Activated CD4-positive, alpha-beta T cell treated with anti-CD3 and anti-CD28 coated beads for 4 hours (primary cell): ENCODE measurements around the gene SH3GLB1.
"Not testable (repeated sequence)": the region's sequence is repeated elsewhere in the genome, so short reads cannot be mapped to it uniquely, and the experiment has no call there.

Source experiments
- DNase-seq, 2 donors: peaks; one replicate each; pipeline ENCODE4 v3.0.0-alpha.2; 2020

Gene SH3GLB1

DNA sequence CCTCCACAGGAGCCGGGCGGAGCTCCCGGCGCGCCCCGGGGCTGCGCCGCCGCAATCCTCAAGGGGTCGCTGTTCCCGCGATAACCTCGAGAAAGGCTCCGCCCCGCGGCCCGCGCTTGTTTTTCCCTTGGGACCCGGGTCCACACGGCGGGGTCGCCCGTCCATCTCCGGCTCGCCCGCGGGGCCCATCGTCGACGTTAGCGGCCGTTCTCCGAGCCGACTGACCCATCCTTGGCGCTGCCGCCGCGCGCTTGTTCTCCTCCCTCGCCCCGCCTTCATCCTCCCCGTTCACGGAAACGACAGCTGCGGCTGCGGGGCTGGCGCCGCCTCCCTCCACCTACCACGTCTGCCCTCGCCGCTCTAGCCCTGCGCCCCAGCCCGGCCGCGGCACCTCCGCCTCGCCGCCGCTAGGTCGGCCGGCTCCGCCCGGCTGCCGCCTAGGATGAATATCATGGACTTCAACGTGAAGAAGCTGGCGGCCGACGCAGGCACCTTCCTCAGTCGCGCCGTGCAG, at the start of gene SH3GLB1:
Gene SH3GLB1, plus strand, starts transcription at position 119 of the 514 bp plus-strand sequence. Its CDS starts 324 bp downstream, at position 443.
- peak; percentile 87 for DNase-seq

DNA sequence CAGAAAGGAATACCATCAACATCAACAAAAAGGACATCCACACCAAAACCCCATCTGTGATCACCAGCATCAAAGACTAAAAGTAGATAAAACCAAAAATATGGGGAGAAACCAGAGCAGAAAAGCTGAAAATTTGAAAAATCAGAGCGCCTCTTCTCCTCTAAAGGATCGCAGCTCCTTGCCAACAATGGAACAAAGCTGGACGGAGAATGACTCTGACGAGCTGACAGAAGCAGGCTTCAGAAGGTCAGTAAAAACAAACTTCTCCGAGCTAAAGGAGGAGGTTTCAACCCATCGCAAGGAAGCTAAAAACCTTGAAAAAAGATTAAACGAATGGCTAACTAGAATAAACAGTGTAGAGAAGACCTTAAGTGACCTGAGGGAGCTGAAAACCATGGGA, 46.0 kb upstream of the SH3GLB1 start:
- DNase-seq: not testable (repeated sequence)

DNA sequence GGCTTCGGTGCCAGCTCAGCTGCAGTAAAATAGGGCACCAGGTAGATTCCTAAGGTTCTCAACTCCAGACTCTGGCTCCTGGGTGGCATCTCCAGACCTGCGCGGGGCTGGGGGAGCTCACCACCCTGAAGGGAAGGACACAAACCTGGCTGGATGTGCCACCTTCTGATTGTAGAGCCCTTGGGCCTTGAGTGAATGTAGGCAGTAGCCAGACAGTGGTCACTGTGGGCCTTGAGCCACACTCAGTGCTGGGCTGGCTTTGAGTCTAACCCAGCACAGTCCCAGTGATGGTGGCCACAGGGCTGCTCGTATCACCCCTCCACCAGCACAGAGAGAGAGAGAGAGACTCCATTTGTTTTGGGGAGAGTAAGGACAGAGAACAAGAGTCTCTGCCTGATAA, 38.0 kb upstream of the SH3GLB1 start:
- no peak for DNase-seq

DNA sequence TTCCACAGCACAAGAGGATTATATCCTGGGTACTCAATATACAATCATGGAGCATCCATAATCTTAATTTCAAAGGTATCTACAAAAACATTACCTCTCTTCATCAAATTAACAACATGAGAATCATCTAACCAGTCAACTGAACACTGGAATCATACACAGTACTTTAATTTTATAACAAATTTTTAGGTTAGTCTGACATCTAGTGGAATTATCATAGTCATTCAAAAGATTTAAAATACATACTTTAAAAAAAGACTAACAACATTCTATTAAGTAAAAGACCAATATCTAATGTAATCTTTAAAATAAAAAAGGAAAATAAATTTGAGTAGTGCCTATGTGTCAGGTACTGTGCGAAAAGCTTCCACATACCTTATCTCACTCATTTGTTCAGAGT, 16.8 kb upstream of the SH3GLB1 start:
- DNase-seq: no peak

DNA sequence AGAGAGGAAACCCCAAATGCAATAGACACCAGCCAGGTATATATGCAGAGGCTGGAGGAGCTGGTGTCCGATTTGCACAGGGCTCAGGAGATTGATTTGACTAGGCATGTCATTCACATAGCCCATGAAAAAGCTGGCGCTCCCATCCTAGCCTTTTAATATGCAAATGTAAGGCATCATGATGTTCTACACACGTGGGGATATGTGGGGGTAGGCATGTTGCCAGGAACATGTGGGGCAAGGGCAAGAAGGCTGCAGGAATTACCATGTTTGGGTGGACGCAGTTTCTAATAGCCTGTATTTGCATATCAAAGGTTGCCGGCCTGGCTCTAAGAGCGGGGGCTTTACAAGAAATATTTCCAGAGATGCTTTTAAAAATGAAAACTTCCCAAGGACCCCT, 11.7 kb upstream of the SH3GLB1 start:
- no peak for DNase-seq

DNA sequence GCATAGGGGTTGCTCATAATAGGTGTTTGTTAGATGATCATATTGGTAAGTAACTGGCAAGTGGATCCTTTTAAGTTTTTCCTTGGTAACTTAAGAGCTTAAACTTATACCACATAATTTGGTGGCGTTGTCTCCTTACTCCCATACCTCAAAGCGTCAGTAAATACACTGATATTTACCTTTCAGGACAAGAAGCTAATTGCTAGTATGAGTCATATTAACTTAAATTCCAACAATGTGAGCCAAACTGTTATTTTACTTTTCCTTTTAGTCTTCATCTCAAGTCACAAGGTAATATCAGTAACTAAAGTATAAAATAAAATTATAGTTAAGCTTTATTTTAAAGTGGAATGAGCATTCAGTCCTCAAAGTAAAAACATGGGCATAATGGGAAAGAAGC, 9.0 kb upstream of the SH3GLB1 start:
- no peak for DNase-seq

DNA sequence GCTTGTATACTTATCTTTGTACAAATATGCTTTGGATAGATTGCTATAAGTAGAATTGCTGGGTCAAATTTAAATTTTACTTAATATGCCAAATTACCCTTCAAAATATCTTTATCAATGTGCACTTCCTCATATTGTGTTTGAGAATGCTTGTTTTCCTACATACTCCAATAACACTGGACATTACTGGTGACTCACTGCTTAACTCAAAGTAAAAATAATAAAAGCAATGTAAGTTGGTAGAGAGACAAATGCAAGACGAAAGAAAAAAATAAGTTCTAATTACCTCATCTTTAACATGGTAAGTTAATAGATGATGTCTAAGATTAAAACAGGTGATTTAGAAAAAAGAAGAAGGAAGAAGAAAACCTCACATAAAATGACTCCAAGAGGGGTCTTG, 7.9 kb upstream of the SH3GLB1 start:
- no peak for DNase-seq

DNA sequence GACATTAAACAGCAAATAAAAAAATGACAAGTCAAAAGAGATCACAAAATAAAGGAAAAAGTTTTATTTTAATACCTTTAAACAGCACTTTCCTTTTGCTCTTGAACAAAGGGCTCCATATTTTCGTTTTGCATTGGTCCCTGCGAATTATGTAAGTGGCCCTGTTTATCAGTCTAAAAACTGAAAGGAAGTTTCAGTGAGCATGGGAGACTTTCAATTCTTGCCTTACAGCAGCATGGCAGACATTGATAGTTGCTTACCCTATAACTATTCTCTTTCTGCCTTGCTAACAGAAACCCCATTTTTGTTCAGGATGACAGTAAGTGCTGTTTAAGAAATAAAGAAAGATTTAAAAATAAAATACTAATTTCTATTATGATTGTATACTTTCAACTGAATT, 5.2 kb upstream of the SH3GLB1 start:
- no peak for DNase-seq

DNA sequence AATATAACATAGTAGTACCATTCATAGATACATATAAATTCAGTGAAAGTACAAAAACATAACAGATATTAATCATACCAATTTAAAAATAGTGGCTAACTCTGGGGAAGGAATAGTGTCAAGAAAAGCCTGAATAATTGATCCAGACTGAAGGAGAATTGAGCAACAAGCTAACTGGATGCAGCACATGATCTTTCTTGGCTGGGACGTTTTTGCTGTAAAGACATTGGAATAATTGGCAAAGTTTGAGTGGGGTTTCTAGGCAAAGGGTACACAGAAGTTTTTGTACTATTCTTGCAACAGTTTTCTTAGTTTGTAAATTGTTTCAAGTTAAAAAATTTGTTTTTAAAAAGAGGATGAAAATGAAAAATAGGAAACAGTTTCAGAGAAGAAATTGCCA, 2.6 kb upstream of the SH3GLB1 start:
- DNase-seq: no peak

DNA sequence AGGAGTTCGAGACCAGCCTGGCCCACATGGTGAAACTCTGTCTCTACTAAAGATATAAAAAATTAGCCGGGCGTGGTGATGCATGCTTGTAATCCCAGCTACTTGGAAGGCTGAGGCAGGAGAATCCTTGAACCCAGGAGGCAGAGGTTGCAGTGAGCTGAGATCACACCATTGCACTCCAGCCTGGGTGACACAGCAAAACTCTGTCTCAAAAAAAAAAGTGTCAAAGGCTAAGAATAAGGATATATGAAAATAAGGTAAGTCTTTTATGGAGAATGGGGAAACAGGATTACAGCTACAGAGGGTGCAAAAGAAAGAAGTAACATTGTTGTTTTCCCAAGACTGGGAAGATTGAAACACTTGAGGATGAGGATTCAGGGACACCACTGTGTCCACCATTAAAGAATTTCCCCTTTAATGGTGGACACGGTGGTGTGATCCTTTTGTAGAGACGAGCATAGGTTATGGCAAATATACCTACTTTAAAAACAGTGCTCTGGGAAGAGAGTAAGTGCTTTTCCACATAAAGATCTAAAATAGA, 1.4 kb upstream of the SH3GLB1 start:
- DNase-seq: not testable (repeated sequence)

DNA sequence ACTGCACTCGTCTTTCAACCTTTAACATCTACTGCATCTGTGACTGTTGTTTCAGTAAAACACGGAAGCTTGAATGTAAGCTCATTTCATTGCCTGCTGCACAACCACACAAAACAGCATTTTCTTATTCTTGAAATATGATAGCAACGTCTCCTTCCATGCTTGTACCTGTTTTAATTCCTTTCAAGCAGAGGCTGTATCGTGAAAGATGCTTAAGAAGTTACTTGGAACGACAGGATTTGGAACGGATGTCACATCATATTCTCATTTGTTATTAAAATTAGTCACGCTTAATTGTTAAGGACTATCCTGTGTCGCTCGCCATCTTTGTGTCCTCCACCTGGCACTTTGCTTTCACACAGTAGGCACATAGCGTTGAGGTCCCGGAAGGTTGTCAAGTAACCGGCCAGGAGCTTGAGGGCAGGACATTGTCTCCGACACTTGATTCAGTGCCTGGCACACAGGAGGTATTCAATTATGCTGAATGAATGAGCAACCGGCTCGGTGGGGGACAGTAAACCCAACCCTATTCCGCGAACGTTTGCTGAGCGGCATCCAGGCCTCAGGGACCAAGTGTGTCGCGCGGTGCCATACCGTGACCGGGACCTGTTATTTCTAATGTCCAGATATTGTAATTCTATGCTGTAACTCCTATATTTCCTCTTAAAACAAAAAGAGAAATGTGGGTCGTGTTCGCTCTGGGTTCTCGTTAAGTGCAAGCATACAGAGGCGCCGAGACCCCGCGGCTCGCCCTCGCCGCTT, 499 bp upstream of the SH3GLB1 start:
- DNase-seq: peak in 1 of 2 donors; percentile 55

DNA sequence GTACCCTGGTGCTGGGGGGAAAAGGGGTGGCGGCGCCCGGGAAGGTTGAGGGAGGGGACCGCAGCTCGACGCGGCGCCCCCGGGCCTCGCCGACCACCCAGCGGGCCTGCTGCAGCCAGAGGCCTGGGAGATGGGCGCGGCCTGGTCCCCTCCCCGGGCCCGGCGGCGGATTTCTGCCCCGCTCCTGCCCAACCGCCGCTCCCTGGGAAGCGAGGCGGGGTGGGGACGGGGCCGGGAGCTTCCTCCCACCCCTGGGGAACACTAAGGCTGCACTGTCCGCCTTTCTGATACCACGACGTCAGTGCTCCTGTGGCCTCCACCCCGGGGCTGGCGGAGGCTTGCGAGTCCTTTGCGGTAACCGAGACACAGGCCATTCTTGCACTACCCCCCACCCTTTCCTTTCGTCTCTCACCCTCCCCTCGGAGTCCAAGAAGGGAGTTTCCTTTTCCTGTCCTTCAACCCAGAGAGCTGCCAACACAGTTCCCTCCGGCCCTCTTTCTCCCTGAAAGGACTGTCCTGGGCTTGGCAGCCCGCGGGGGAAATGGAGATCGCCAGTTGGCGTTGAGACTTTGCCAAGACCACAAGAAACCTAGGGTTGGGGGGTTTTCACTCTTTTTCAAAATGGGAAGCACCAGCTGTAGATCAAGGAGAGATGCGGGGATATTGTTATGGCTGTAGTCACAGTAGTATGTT, 742 bp downstream of the SH3GLB1 start:
- DNase-seq: peak; percentile 23 to 30

DNA sequence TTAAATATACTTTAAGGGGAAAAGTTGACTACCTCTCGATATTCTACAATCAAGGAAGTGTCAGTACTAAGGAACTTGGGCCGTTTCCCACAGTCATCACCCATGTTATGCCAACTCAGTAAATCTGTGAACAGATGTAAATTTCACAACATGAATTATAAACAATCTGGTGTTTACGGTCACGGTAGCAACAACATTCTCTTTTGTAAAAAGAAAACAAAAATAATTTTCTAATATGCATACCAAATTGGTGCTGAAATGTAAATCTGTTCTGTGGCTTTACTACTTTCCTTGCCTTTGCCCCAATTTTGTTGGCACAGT, 1.2 kb downstream of the SH3GLB1 start:
- no peak for DNase-seq

DNA sequence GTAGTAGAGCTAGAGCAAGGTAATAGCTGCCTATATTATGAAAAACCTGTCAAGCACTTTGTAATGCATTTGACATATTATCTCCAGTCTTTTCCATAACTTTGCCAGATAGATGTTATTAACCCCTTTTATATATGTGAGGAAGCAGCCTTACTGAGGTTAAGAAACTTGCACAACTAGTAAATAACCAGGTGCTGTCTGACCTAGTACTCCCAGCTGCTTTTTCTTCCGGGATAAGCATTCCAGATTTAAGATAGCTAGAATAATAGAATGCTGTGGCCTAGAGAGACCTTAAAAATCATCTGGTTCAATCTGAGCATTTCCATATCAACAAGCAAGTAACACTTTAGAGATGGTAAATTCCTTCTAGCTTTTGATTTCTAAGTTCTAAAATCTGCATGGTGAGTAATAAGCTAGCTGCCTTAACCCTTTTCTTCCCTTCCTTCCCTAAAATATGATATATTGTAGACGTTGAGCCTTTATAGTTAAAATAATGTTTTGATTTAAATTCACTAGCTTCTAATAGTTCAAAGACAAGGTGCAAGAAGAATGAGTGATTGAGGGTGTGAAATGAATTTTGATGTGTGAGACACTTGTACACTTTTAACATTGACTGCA, 1.8 kb downstream of the SH3GLB1 start:
- DNase-seq: no peak

DNA sequence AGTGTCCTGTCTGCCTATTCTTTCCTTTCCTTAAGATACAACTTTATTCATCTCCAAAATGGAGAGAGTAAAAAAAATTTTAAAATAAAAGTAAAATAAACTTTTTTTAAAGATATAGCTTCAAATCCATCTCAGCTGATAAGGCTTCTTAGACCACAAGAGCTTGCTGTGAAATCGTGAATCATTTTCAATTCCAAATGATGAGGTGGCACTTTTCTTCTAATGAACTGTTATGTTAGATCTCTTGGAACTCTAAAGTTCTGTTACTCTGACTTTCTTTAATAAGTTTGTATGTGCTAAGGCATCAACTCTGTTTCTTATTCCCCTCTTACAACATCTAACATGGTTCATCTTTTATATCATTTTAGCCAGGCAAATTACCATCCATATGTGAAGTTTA, 4.5 kb downstream of the SH3GLB1 start:
- no peak for DNase-seq

DNA sequence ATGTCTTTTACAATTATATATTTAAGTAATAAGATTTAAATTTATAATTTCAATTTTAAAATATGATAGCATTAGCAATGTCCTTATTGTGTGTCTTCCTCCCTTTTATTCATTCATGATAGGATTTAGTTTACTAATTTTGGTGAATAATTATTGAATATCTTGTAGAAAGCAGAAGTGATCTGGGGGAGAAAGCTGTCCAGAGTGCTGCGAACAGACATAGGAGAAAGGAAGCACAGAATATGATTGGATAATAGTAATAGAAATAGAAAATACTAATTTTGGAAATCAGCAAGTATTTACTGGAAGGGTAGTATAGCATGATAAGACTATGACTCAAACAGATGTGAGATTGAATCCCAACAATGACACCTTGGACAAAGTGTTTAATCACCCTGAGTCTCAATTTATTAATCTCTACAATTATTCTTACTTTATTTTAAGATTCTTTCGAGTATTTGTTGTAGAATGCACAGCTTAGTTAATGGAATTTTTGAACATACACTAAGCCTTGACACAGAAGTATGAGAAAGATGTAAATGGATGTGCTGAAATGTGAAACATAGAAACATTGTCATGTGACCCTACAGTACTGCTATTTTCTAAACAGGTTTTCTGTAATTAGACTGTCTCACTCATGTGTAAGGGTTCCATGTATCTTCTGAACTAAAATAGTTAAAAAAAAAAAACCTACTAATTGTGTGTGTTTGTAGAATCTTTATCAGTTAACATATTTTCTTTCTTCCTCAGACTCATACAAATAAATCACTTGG, 7.9 kb downstream of the SH3GLB1 start:
- no peak for DNase-seq

DNA sequence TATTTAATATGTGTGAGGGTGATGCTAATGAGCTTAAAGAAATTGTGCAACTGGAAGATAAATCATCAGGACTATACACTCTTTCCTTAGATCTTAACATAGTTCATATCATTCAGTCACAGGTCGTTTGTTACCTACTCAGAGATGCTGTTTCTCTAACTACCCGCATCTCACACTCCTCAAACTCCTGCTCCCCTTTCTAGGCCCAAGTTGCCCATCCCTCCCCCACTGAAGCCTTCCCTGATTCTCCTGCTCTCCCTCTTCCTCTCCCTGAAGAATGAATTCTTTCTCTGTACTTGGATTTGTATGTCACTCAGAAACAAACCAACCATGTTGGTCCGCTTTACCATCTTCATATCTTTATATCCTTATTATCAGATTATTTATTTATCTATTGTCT, 9.1 kb downstream of the SH3GLB1 start:
- no peak for DNase-seq

DNA sequence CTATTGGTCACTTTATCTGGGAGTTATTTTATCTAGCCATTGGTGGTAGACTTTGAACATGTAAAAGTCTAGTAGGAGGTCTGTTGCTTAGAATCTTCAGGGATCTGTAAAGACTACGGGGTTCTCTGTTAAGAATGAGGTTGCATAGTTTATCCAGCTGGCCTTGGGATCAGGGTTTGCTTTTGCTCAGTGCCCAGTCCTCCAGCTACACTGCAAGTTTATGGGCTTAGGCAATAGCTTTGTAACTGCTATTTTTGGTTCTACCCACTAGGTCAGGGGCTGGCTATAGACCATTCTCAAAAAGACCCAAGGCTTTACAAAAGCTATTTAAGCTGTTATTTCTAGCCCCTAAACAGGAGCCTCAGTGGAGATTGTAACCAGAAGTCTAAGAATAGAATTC, 9.8 kb downstream of the SH3GLB1 start:
- no peak for DNase-seq

DNA sequence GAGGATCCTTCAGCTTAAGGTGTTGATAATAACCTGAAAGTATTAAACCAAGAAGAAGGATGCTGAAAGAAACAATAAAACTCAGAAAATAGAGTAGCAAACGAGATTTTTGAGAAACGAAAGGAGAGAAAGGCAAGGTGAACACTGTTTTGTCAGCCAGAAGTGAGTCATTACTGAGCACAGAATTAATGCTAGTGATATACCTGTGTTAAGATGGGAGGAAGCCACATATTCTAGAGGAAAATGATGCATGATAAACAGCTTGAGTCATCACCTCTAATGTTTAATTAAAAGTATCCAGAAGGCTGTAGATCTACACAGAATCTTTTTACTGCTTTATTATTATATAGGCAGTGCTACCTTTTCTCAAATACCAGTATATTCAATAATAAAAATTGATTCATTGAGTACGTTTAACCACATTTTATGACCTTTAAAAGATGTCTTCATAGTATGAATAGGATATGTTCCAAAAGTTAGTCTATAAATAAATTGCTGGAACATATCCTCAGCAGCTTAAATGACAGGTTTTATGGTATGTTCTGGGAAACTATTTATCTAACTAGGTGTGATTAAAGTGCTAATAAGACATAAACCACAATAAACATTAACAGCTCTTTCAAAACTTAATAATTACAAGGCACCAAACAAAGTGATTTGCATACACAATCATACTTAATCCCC, 10.3 kb downstream of the SH3GLB1 start:
- DNase-seq: peak in 1 of 2 donors; percentile 10

DNA sequence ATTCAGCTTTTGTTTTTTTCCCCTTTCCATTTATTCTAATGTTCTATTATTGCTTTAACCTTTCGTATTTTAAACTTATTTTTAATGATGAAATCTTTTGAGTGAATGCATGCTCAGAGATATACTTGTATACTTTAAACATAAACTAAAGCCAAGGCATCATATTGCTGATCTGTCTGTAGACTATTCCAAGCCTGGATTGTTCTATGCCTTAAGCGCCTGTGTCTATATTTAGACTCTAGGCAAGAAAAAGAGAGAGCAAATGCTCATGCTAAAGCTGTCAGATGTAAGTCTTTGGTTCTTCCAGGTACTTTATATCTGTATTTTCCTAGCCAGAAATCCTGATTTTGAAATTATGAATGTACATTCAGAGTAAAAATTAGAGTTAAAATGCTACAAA, 14.4 kb downstream of the SH3GLB1 start:
- no peak for DNase-seq

DNA sequence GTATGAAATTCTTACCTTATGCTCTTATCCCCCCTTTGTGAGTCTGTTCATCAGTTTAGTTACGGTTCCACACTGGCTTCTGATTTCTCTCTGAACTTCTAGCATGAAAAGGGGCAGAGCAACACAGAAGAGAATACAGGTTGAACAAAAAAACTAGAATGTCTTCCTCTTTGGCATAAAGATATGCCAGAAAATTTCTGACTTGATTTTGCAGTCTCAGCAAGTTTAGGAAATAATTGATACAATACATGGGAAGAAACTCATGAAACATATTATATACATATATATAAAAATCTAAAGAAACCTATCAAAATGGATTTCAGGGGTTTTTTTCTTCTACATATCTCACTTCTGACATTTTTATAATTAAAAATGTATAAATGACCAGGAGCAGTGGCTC, 27.0 kb downstream of the SH3GLB1 start:
- no peak for DNase-seq

DNA sequence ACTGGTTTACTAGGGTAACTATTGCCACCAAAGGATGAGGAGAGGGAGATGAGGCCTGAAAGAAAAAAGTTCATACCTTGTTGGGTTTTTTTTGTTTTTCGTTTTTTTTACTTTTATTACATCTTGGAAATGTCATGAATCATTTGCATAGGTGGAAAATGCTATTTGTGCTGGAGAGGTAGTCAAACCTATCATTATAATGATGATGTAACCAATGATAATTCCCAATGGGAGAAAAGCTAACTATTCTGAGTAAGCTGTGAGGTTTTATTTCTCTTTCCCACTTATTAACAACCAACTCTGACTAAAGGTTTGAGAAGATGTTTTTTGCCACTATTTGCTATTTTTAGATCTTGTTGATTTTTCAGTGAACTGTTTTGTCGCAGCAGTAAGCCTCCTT, 29.0 kb downstream of the SH3GLB1 start:
- no peak for DNase-seq
